Measurements from ENCODE around the gene KRTAP21-1. TPM values are rescaled to one million over a fixed set of nuclear protein-coding genes. Genes with fewer than 3 reads are reported as not detected.

The KRTAP21-1 gene
- total RNA-seq, 1 donor from 2014 or later: not detected

Other genes with a start within 250 kb of the KRTAP21-1 start
- not detected for gene KRTAP19-6, start 213.6 kb downstream of the KRTAP21-1 start, total RNA-seq
- not detected for gene KRTAP19-7, start 194.1 kb downstream of the KRTAP21-1 start, total RNA-seq
- gene KRTAP22-2, start 165.0 kb downstream of the KRTAP21-1 start, total RNA-seq: not detected
- gene KRTAP6-3, start 163.0 kb downstream of the KRTAP21-1 start, total RNA-seq: not detected
- not detected for gene KRTAP6-2, start 156.5 kb downstream of the KRTAP21-1 start, total RNA-seq
- not detected for gene KRTAP22-1, start 154.3 kb downstream of the KRTAP21-1 start, total RNA-seq
- not detected for gene KRTAP6-1, start 141.5 kb downstream of the KRTAP21-1 start, total RNA-seq
- not detected for gene KRTAP20-1, start 139.0 kb downstream of the KRTAP21-1 start, total RNA-seq
- not detected for gene KRTAP20-4, start 134.8 kb downstream of the KRTAP21-1 start, total RNA-seq
- not detected for gene KRTAP20-2, start 120.2 kb downstream of the KRTAP21-1 start, total RNA-seq
- not detected for gene KRTAP20-3, start 112.6 kb downstream of the KRTAP21-1 start, total RNA-seq
- not detected for gene KRTAP21-3, start 36.7 kb downstream of the KRTAP21-1 start, total RNA-seq
- gene KRTAP21-2, start 8.2 kb downstream of the KRTAP21-1 start, total RNA-seq: not detected
- gene KRTAP8-1, start 57.8 kb upstream of the KRTAP21-1 start, total RNA-seq: not detected
- gene KRTAP7-1, start 74.3 kb upstream of the KRTAP21-1 start, total RNA-seq: not detected
- gene KRTAP11-1, start 126.2 kb upstream of the KRTAP21-1 start, total RNA-seq: 0.23 TPM